ENCODE data around the gene MACC1. TPM values are rescaled to one million over a fixed set of nuclear protein-coding genes. Genes with fewer than 3 reads are reported as not detected.

The MACC1 gene
- total and polyA plus RNA-seq, 4 donors: 0.69 to 3.0 (median 1.7) TPM; not detected in 1

DNA sequence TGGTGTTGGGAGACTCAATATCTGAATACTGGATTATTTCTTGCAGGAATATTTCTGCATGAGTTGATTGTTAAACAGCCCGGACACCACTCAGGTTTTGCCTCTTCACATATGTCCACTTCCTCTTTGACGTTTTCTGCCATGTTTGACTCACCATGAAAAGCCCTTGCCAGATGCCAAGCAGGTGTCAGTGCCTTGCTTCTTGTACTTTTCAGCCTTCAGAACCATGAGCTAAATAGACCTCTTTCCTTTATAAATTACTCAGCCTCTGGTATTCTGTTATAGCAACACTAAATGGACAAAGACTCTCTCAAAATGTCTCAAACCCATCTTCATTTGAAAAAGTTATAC lies 24.7 kb upstream of the MACC1 start:
- no peaks in the 10 kb centered on the region for H3K9me3 ChIP-seq (ENCODE audit: control insufficient read depth, low read length)
- 85 to 87% methylated on average over 2 of the region's 2 CpGs for WGBS, 2 donors
- intact Hi-C loops (cut with DNase I): no loop called here
- H3K36me3 ChIP-seq (ENCODE audit: control insufficient read depth in 1 of 2, insufficient read depth in 2 of 2, low read length in 1 of 2): no peaks in the 10 kb centered on the region
- no peak for ATAC-seq (ENCODE audit: low FRiP score)
- no peaks in the 10 kb centered on the region for H3K27me3 ChIP-seq (ENCODE audit: control insufficient read depth in 1 of 2, insufficient read depth in 2 of 2, low read length in 1 of 2)
- no peak overlapping the region for H3K4me3 ChIP-seq (ENCODE audit: low read length in 2 of 2)
- DNase-seq: no peak
- H3K4me1 ChIP-seq (ENCODE audit: control insufficient read depth in 1 of 2, insufficient read depth in 2 of 2, low read length in 2 of 2): no peaks in the 10 kb centered on the region
- H3K27ac ChIP-seq (ENCODE audit: low read depth in 1 of 2, low read length in 2 of 2): no peak overlapping the region

- DNase-seq (no peak), ATAC-seq (ENCODE audit: low FRiP score) (no peak)
- no peak overlapping the region for H3K27ac ChIP-seq (ENCODE audit: low read depth in 1 of 2, low read length in 2 of 2)
- intact Hi-C loops (cut with DNase I): no loop called here
- WGBS, 2 donors: 19 to 28% methylated on average over 3 of the region's 3 CpGs
- H3K4me3 ChIP-seq (ENCODE audit: low read length in 2 of 2): no peak overlapping the region
- no peaks in the 10 kb centered on the region for H3K36me3 ChIP-seq (ENCODE audit: control insufficient read depth in 1 of 2, insufficient read depth in 2 of 2, low read length in 1 of 2)
- H3K27me3 ChIP-seq (ENCODE audit: control insufficient read depth in 1 of 2, insufficient read depth in 2 of 2, low read length in 1 of 2): no peaks in the 10 kb centered on the region
- H3K4me1 ChIP-seq (ENCODE audit: control insufficient read depth in 1 of 2, insufficient read depth in 2 of 2, low read length in 2 of 2): no peaks in the 10 kb centered on the region
- H3K9me3 ChIP-seq (ENCODE audit: control insufficient read depth, low read length): no peaks in the 10 kb centered on the region
Observed at GRCh38 chr7:20241194-20241910, 24.2 kb upstream of the MACC1 start.

DNA sequence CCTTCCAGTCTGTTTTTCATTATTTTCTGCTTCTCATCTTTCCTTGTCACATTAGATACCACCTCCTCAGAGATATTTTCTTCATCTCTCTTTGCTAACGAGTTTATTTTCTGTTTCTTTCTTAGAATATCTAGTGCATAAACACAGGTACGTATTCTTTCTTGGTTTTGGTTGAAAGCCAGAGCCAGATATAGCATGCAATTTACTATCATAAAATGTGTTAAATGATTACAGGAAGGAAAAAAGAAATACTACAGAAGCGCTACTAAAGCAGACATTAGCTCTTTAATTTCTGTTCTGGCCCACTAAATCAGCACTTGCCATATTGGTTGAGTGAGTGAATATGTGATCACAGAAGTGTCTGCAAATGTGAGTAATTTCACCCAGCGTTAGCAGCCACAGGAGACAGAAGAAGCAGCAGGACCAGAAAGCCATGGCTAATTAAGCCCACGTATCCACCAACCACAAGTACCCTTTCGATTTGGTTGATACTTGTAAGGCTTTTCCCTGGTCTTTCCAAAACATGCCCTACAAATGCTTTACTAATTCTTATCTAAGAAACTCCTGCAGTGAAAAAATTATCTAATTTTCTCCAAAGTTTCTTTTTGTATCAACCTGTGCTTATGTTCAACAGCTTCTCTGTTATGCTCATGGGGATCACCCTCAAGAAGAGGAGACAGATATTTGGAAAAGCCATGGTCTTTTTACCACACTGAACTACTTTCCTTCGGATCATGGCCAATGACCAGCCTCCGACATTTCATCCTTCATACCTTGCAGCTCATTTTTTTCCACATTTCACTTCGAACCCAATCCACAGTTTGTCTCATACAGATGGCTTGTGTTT lies 23.1 kb upstream of the MACC1 start:
- no peak overlapping the region for H3K4me3 ChIP-seq (ENCODE audit: low read length in 2 of 2)
- no peak for ATAC-seq (ENCODE audit: low FRiP score)
- WGBS, 2 donors: 89 to 90% methylated on average over 9 of the region's 9 CpGs
- no peaks in the 10 kb centered on the region for H3K36me3 ChIP-seq (ENCODE audit: control insufficient read depth in 1 of 2, insufficient read depth in 2 of 2, low read length in 1 of 2)
- H3K9me3 ChIP-seq (ENCODE audit: control insufficient read depth, low read length): no peaks in the 10 kb centered on the region
- H3K27ac ChIP-seq (ENCODE audit: low read depth in 1 of 2, low read length in 2 of 2): no peak overlapping the region
- peaks cover 0 to 2% of the 10 kb centered on the region in 2 donors for H3K27me3 ChIP-seq (ENCODE audit: control insufficient read depth in 1 of 2, insufficient read depth in 2 of 2, low read length in 1 of 2)
- H3K4me1 ChIP-seq (ENCODE audit: control insufficient read depth in 1 of 2, insufficient read depth in 2 of 2, low read length in 2 of 2): no peaks in the 10 kb centered on the region
- DNase-seq: no peak
- intact Hi-C loops (cut with DNase I): no loop called here

DNA sequence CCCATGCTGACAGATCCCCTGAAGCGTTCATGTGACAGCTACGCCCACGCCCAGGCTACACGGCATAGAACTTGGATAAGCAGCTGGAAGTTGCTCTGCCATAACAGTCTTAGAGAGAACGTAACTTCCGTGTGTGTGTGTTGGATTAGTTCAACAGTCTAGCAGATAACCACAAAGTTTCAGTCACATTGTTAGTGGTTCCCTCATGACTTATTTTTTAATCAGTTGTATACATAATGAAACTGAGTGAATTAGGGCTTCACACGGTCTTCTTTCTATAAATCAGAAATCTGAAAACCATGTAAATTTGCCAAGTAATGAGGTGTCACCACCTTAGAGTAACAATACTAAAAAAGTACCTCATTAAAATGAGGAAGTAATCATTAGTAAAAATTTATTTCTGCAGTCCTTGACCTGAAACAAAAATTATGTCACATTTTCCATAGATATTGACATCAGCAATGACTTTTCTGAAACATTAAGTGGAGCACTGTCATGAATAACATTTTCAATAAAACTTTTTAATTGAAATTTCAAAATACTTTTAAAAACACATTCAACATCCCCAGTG lies 21.7 kb upstream of the MACC1 start:
- DNase-seq (peak in 1 of 2 donors; percentile 65), ATAC-seq (ENCODE audit: low FRiP score) (no peak)
- WGBS, 2 donors: 64 to 68% methylated on average over 7 of the region's 7 CpGs
- Histone ChIP-seq H3K4me3 (ENCODE audit: low read length in 2 of 2) (no peak overlapping the region), H3K4me1 (ENCODE audit: control insufficient read depth in 1 of 2, insufficient read depth in 2 of 2, low read length in 2 of 2) (no peaks in the 10 kb centered on the region), H3K27me3 (ENCODE audit: control insufficient read depth in 1 of 2, insufficient read depth in 2 of 2, low read length in 1 of 2) (peaks cover 0 to 2% of the 10 kb centered on the region in 2 donors), H3K36me3 (ENCODE audit: control insufficient read depth in 1 of 2, insufficient read depth in 2 of 2, low read length in 1 of 2) (no peaks in the 10 kb centered on the region), H3K27ac (ENCODE audit: low read depth in 1 of 2, low read length in 2 of 2) (no peak overlapping the region), H3K9me3 (ENCODE audit: control insufficient read depth, low read length) (no peaks in the 10 kb centered on the region)
- intact Hi-C loops (cut with DNase I): no loop called here

DNA sequence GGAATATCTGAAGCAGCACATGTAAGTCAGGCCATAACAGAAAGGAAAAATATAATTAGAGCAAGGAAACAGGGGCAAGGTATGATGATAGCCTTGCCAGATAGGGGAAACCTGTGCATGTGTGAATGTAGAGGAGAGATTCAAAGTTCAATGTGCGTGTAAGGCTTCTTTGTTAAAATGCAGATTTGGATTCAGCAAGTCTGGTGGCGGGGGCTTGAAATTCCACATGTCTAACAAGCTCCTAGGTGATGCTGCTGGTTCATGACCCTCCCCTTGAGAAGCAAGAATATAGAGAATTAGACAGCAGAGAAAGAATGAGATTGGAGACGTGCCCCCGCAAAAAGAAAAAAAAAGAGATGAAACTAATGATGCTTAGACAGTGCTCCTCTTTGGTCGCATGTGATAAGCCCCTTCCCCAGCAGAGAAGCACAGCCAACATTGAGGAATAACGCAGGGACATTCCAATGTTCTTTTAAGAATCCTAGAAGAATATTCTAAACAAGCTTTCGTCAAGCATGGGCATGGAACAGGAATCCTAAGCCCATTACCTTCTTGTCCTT lies 21.1 kb upstream of the MACC1 start:
- DNase-seq (no peak), ATAC-seq (ENCODE audit: low FRiP score) (no peak)
- no peak overlapping the region for H3K27ac ChIP-seq (ENCODE audit: low read depth in 1 of 2, low read length in 2 of 2)
- WGBS, 2 donors: 86% methylated on average over 7 of the region's 7 CpGs
- H3K4me1 ChIP-seq (ENCODE audit: control insufficient read depth in 1 of 2, insufficient read depth in 2 of 2, low read length in 2 of 2): no peaks in the 10 kb centered on the region
- no peak overlapping the region for H3K4me3 ChIP-seq (ENCODE audit: low read length in 2 of 2)
- no peaks in the 10 kb centered on the region for H3K36me3 ChIP-seq (ENCODE audit: control insufficient read depth in 1 of 2, insufficient read depth in 2 of 2, low read length in 1 of 2)
- no peaks in the 10 kb centered on the region for H3K9me3 ChIP-seq (ENCODE audit: control insufficient read depth, low read length)
- H3K27me3 ChIP-seq (ENCODE audit: control insufficient read depth in 1 of 2, insufficient read depth in 2 of 2, low read length in 1 of 2): peaks cover 0 to 2% of the 10 kb centered on the region in 2 donors
- intact Hi-C loops (cut with DNase I): no loop called here

GRCh38 chr7:20237464-20238193 lies 20.4 kb upstream of the MACC1 start:
- no peak overlapping the region for H3K27ac ChIP-seq (ENCODE audit: low read depth in 1 of 2, low read length in 2 of 2)
- no peaks in the 10 kb centered on the region for H3K36me3 ChIP-seq (ENCODE audit: control insufficient read depth in 1 of 2, insufficient read depth in 2 of 2, low read length in 1 of 2)
- ATAC-seq (ENCODE audit: low FRiP score) (no peak), DNase-seq (no peak)
- 77 to 89% methylated on average over 2 of the region's 2 CpGs for WGBS, 2 donors
- intact Hi-C loops (cut with DNase I): no loop called here
- H3K4me3 ChIP-seq (ENCODE audit: low read length in 2 of 2): no peak overlapping the region
- no peaks in the 10 kb centered on the region for H3K4me1 ChIP-seq (ENCODE audit: control insufficient read depth in 1 of 2, insufficient read depth in 2 of 2, low read length in 2 of 2)
- H3K9me3 ChIP-seq (ENCODE audit: control insufficient read depth, low read length): no peaks in the 10 kb centered on the region
- peaks cover 0 to 2% of the 10 kb centered on the region in 2 donors for H3K27me3 ChIP-seq (ENCODE audit: control insufficient read depth in 1 of 2, insufficient read depth in 2 of 2, low read length in 1 of 2)

- H3K36me3 ChIP-seq (ENCODE audit: control insufficient read depth in 1 of 2, insufficient read depth in 2 of 2, low read length in 1 of 2): no peaks in the 10 kb centered on the region
- H3K27ac ChIP-seq (ENCODE audit: low read depth in 1 of 2, low read length in 2 of 2): no peak overlapping the region
- H3K9me3 ChIP-seq (ENCODE audit: control insufficient read depth, low read length): no peaks in the 10 kb centered on the region
- no peak for DNase-seq
- no peaks in the 10 kb centered on the region for H3K4me1 ChIP-seq (ENCODE audit: control insufficient read depth in 1 of 2, insufficient read depth in 2 of 2, low read length in 2 of 2)
- no peak overlapping the region for H3K4me3 ChIP-seq (ENCODE audit: low read length in 2 of 2)
- ATAC-seq (ENCODE audit: low FRiP score): no peak
- intact Hi-C loops (cut with DNase I): no loop called here
- H3K27me3 ChIP-seq (ENCODE audit: control insufficient read depth in 1 of 2, insufficient read depth in 2 of 2, low read length in 1 of 2): peaks cover 0 to 2% of the 10 kb centered on the region in 2 donors
Observed at GRCh38 chr7:20236790-20237189, 19.6 kb upstream of the MACC1 start.

DNA sequence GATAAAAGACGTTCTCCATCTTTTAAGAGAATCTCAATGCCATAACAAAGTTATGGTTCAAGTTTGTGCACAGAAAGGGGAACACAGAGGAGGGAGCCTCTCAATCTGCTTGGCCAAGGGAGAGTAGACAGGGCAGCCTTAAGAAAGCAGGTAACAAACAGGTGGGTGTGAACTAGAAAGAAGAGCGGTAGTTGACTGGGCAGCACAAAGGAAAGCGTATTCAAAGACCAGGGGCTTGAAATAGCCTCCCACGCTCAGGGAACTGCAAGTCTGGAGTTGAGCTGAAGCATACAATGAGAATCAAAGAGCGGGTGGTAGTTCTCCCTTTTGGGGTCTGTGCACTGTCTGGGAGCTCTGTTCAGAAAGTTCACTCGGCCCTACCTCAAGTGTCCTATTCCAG lies 18.9 kb upstream of the MACC1 start:
- H3K27me3 ChIP-seq (ENCODE audit: control insufficient read depth in 1 of 2, insufficient read depth in 2 of 2, low read length in 1 of 2): peaks cover 0 to 2% of the 10 kb centered on the region in 2 donors
- H3K4me1 ChIP-seq (ENCODE audit: control insufficient read depth in 1 of 2, insufficient read depth in 2 of 2, low read length in 2 of 2): no peaks in the 10 kb centered on the region
- DNase-seq (no peak), ATAC-seq (ENCODE audit: low FRiP score) (no peak)
- 92 to 93% methylated on average over 6 of the region's 6 CpGs for WGBS, 2 donors
- intact Hi-C loops (cut with DNase I): no loop called here
- H3K36me3 ChIP-seq (ENCODE audit: control insufficient read depth in 1 of 2, insufficient read depth in 2 of 2, low read length in 1 of 2): no peaks in the 10 kb centered on the region
- no peak overlapping the region for H3K27ac ChIP-seq (ENCODE audit: low read depth in 1 of 2, low read length in 2 of 2)
- no peaks in the 10 kb centered on the region for H3K9me3 ChIP-seq (ENCODE audit: control insufficient read depth, low read length)
- no peak overlapping the region for H3K4me3 ChIP-seq (ENCODE audit: low read length in 2 of 2)
